HG03354 (cell line): ENCODE results near the gene RMND5B.
"Not testable (repeated sequence)": the region's sequence is repeated elsewhere in the genome, so short reads cannot be mapped to it uniquely, and the experiment has no call there.

Experiments used
- ATAC-seq: cut with Tn5 transposase; IDR thresholded peaks from one replicate; pipeline ENCODE4 v1.9.1; 2021; ENCODE audit warnings: mild to moderate bottlenecking; ENCODE audit not compliant: unreplicated experiment, poor library complexity, severe bottlenecking

RMND5B gene

DNA sequence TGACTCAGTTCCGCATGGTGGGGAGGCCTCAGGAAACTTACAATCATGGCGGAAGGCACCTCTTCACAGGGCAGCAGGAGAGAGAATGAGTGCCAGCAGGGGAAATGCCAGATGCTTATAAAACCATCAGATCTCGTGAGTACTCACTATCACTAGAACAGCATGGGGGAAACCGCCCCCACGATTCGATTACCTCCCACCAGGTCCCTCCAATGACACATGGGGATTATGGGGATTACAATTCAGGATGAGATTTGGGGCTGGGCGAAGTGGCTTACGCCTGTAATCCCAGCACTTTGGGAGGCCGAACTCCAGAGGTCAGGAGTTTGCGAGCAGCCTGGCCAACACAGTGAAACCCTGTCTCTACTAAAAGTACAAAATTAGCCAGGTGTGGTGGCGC lies 67.3 kb downstream of the RMND5B start:
- ATAC-seq: not testable (repeated sequence)

DNA sequence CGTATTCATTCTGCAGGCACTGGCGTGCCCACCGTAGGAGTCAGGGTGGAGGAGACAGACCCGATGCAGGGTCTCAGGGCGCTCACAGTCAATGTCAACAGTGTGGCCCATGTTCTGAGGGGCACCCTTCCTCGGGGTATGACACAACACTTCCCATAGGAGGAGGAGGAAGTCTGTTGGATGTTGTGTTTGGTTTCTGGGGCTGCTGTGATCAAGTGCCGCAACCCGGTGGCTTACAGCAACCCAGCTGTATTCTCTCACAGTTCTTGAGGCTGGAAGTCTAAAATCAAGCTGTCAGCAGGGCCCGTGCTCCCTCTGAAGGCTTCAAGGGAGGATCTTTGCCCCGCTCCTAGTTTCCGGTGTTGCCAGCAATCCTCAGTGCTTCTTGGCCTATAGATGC lies 67.9 kb downstream of the RMND5B start:
- no peak for ATAC-seq

DNA sequence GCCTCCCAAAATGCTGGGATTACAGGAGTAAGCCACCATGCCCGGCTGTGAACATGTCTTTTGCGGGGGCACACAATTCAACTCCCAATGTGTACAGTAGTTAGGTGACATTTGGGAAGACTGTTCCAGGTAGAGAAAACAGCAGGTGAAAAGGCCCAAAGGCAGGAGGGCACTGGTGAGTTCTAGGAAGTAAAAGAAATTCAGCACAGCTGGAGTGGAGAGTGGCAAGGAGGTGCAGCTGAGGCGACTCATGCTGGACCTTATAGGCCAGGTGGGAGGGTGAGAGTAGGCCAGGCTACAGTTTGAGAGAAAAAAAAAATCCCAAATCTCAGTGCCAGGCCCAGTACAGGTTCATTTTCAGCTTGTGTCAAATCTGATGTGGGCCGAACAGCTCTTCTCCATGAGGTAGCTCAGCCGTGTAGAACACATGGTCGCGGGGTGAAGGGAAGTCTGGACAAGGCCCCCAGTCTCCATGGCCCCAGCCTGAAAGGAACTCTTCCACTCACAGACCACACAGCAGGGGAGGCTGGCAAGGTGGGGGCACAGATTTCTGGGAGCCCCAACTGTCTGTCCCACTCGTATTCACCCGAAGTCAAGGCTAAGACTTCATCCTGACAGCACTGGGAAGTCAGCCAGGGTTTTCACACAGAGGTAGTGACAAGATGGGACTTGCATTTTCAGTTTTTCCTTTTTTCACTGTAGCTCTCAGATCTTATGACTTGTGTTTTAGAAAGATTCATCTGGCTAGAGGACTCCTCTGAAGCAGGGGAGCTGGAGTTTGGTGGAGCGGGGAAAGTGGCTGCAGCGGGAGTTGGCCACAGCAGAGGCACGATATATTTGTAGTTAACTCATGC lies 69.0 kb downstream of the RMND5B start:
- ATAC-seq: no peak
